DND-41 (cell line): ENCODE data around the gene UVSSA.
"Not testable (repeated sequence)": the region's sequence is repeated elsewhere in the genome, so short reads cannot be mapped to it uniquely, and the experiment has no call there.

ENCODE experiments used
- ATAC-seq: fragments of 200-7000 bp; cut with Tn5 transposase; 3 replicates; pipeline ENCODE4 v1.9.1; 2021; ENCODE audit warnings: low read depth; ENCODE audit not compliant: insufficient read depth
- DNase-seq: peaks from one replicate; pipeline ENCODE4 v3.0.0-alpha.2; 2020
- H2AFZ ChIP-seq: 2 replicates; pipeline ENCODE4 v1.6.0; 2012; ENCODE audit warnings: low read depth, low read length
- H3K27ac ChIP-seq: 2 replicates; pipeline ENCODE4 v1.5.1; 2012; ENCODE audit warnings: low read length, inconsistent platforms
- H3K27me3 ChIP-seq: fragments of 200-600 bp; sonication (generic); 2 replicates; pipeline ENCODE4 v1.6.0; 2012; ENCODE audit warnings: low read length, mild to moderate bottlenecking, inconsistent platforms; ENCODE audit not compliant: insufficient read depth, poor library complexity
- H3K36me3 ChIP-seq: 2 replicates; pipeline ENCODE4 v1.5.1; 2012; ENCODE audit warnings: low read length, inconsistent platforms; ENCODE audit not compliant: insufficient read depth
- H3K4me1 ChIP-seq: 2 replicates; pipeline ENCODE4 v1.5.1; 2012; ENCODE audit warnings: mild to moderate bottlenecking, low read length; ENCODE audit not compliant: insufficient read depth
- H3K4me2 ChIP-seq: 2 replicates; pipeline ENCODE4 v1.6.0; 2012; ENCODE audit warnings: mild to moderate bottlenecking, moderate library complexity, low read length, inconsistent platforms; ENCODE audit not compliant: insufficient read depth
- H3K4me3 ChIP-seq, 2 experiments: fragments of 200-600 bp in 1 of 2; shearing (Covaris generic) in 1 of 2; 2 replicates each; pipeline ENCODE4 v1.5.1; 2012 to 2016; ENCODE audit warnings: inconsistent platforms in 2 of 2, low read length in 2 of 2, mild to moderate bottlenecking in 2 of 2, low read depth in 1 of 2, moderate library complexity in 1 of 2
- H3K79me2 ChIP-seq: 2 replicates; pipeline ENCODE4 v1.6.0; 2012; ENCODE audit warnings: low read length, inconsistent platforms; ENCODE audit not compliant: insufficient read depth
- H3K9ac ChIP-seq: 2 replicates; pipeline ENCODE4 v1.6.0; 2012; ENCODE audit warnings: low read depth, mild to moderate bottlenecking, inconsistent platforms, low read length, moderate library complexity
- H3K9me3 ChIP-seq: 2 replicates; pipeline ENCODE4 v1.5.1; 2012; ENCODE audit warnings: low read length, moderate library complexity, mild to moderate bottlenecking, inconsistent platforms; ENCODE audit not compliant: insufficient read depth, severe bottlenecking
- H4K20me1 ChIP-seq: 2 replicates; pipeline ENCODE4 v1.6.0; 2012; ENCODE audit warnings: low read length; ENCODE audit not compliant: insufficient read depth
- CTCF ChIP-seq: IDR thresholded peaks from 2 replicates; pipeline ENCODE4 v1.5.1; 2012; ENCODE audit warnings: borderline replicate concordance, low read length, moderate library complexity, mild to moderate bottlenecking; ENCODE audit not compliant: poor library complexity, severe bottlenecking; ENCODE audit errors: extremely low read depth
- EZH2 ChIP-seq: IDR thresholded peaks from 3 replicates; pipeline ENCODE4 v1.6.1; 2012; ENCODE audit warnings: borderline replicate concordance, low read depth, mild to moderate bottlenecking, moderate library complexity, low read length, inconsistent platforms; ENCODE audit not compliant: severe bottlenecking

The UVSSA gene

GRCh38 chr4:1369479-1370079, 22.6 kb downstream of the UVSSA start:
- TF ChIP-seq EZH2 (no peak), CTCF (no peak)
- H3K4me3 ChIP-seq, result no peak overlapping the region
- no peaks in the 10 kb centered on the region for H3K9me3 ChIP-seq
- no peak overlapping the region for H3K27ac ChIP-seq
- ATAC-seq (no peak), DNase-seq (no peak)
- no peaks in the 10 kb centered on the region for H3K27me3 ChIP-seq
- no peak overlapping the region for H3K9ac ChIP-seq
- H3K79me2 ChIP-seq, result no peaks in the 10 kb centered on the region
- no peak overlapping the region for H2AFZ ChIP-seq
- H3K4me2 ChIP-seq, result no peak overlapping the region
- H4K20me1 ChIP-seq, result peaks cover 7% of the 10 kb centered on the region; the same call in 1 of the 2 replicates
- no peaks in the 10 kb centered on the region for H3K4me1 ChIP-seq
- peaks cover 21% of the 10 kb centered on the region for H3K36me3 ChIP-seq

- Histone ChIP-seq H3K27me3 (no peaks in the 10 kb centered on the region), H3K36me3 (peaks cover 26% of the 10 kb centered on the region), H4K20me1 (peaks cover 10% of the 10 kb centered on the region; the same call in 1 of the 2 replicates), H3K4me3 (no peak overlapping the region), H3K79me2 (no peaks in the 10 kb centered on the region), H3K9ac (no peak overlapping the region), H3K9me3 (no peaks in the 10 kb centered on the region), H2AFZ (no peak overlapping the region), H3K4me2 (no peak overlapping the region), H3K4me1 (no peaks in the 10 kb centered on the region), H3K27ac (no peak overlapping the region)
- DNase-seq, result no peak
- no peak for ATAC-seq
- TF ChIP-seq EZH2, result no peak
- TF ChIP-seq CTCF, result no peak
Measured at GRCh38 chr4:1370321-1371124, 23.5 kb downstream of the UVSSA start.

GRCh38 chr4:1371176-1372165, 24.5 kb downstream of the UVSSA start:
- Histone ChIP-seq H3K36me3 (peaks cover 26% of the 10 kb centered on the region), H3K4me3 (no peak overlapping the region), H3K9me3 (no peaks in the 10 kb centered on the region), H3K27ac (no peak overlapping the region), H3K4me2 (no peak overlapping the region), H4K20me1 (peaks cover 5% of the 10 kb centered on the region; the same call in 1 of the 2 replicates), H3K79me2 (no peaks in the 10 kb centered on the region), H3K9ac (no peak overlapping the region), H3K4me1 (no peaks in the 10 kb centered on the region), H2AFZ (no peak overlapping the region), H3K27me3 (no peaks in the 10 kb centered on the region)
- DNase-seq (no peak), ATAC-seq (no peak)
- TF ChIP-seq EZH2 (no peak), CTCF (no peak)

- peaks cover 17% of the 10 kb centered on the region for H3K36me3 ChIP-seq
- not testable (repeated sequence) for H3K9ac ChIP-seq, H3K9me3 ChIP-seq, ATAC-seq, H3K4me2 ChIP-seq, H4K20me1 ChIP-seq, DNase-seq, H3K27ac ChIP-seq, H3K27me3 ChIP-seq, H2AFZ ChIP-seq, H3K79me2 ChIP-seq, H3K4me1 ChIP-seq, H3K4me3 ChIP-seq
Measured at GRCh38 chr4:1372576-1372975, 25.6 kb downstream of the UVSSA start.
